ENCODE measurements around the gene BLOC1S3. TPM values are rescaled to one million over a fixed set of nuclear protein-coding genes. Genes with fewer than 3 reads are reported as not detected.

The BLOC1S3 gene
- total RNA-seq, 2 donors from 2014 or later, result 10.4 to 15.9 TPM

Other genes starting within 250 kb of the BLOC1S3 start
- not detected for gene APOC4, start 236.5 kb upstream of the BLOC1S3 start, total RNA-seq
- 1 to 10 TPM; 1.4 to 2.7 TPM for gene APOC2, start 232.7 kb upstream of the BLOC1S3 start, total RNA-seq
- 100 to 1,000 TPM in 1 of 2 donors, 10 to 100 TPM in 1; 98.6 to 165 TPM for gene CLPTM1, start 223.4 kb upstream of the BLOC1S3 start, total RNA-seq
- gene RELB, start 177.3 kb upstream of the BLOC1S3 start, total RNA-seq, result 10 to 100 TPM; 17.1 to 42.4 TPM
- 10 to 100 TPM; 53.5 to 82.6 TPM for gene CLASRP, start 139.7 kb upstream of the BLOC1S3 start, total RNA-seq
- 1 to 10 TPM; 3.4 to 7.0 TPM for gene ZNF296, start 102.3 kb upstream of the BLOC1S3 start, total RNA-seq
- gene GEMIN7, start 99.5 kb upstream of the BLOC1S3 start, total RNA-seq, result 10 to 100 TPM; 22.4 to 37.5 TPM
- 10 to 100 TPM; 28.2 to 46.9 TPM for gene PPP1R37, start 85.6 kb upstream of the BLOC1S3 start, total RNA-seq
- under 1 TPM in 1 of 2 donors, not detected in 1; 0.07 TPM for gene NKPD1, start 17.8 kb upstream of the BLOC1S3 start, total RNA-seq
- 10 to 100 TPM; 17.2 to 35.2 TPM for gene TRAPPC6A, start 547 bp upstream of the BLOC1S3 start, total RNA-seq
- gene EXOC3L2, start 66.6 kb downstream of the BLOC1S3 start, total RNA-seq, result 1 to 10 TPM; 1.4 to 1.6 TPM
- 10 to 100 TPM; 12.7 to 28.6 TPM for gene MARK4, start 72.5 kb downstream of the BLOC1S3 start, total RNA-seq
- under 1 TPM in 1 of 2 donors, not detected in 1; 0.53 TPM for gene CKM, start 144.1 kb downstream of the BLOC1S3 start, total RNA-seq
- not detected for gene KLC3, start 162.0 kb downstream of the BLOC1S3 start, total RNA-seq
- gene ERCC2, start 191.8 kb downstream of the BLOC1S3 start, total RNA-seq, result 10 to 100 TPM; 12.7 to 17.4 TPM
- 10 to 100 TPM; 25.9 to 46.2 TPM for gene PPP1R13L, start 226.3 kb downstream of the BLOC1S3 start, total RNA-seq
- 1 to 10 TPM; 2.0 to 8.5 TPM for gene POLR1G, start 227.9 kb downstream of the BLOC1S3 start, total RNA-seq
- 10 to 100 TPM; 30.0 to 37.3 TPM for gene ERCC1, start 245.1 kb downstream of the BLOC1S3 start, total RNA-seq

Measured in colonic mucosa (tissue), 2 donors.